Gastroesophageal sphincter (tissue), 3 donors: Measurements from ENCODE around the gene PSME3IP1.

ENCODE experiments used
- EP300 ChIP-seq: sonication (generic); formaldehyde crosslinking; IDR thresholded peaks from one replicate; pipeline ENCODE4 v1.6.1; 2017; ENCODE audit warnings: antibody characterized with exemption, mild to moderate bottlenecking
- POLR2A ChIP-seq, 2 donors: fragments of 450-650 bp; IDR thresholded peaks; one replicate each; pipeline ENCODE4 v1.6.1; 2017; ENCODE audit warnings: antibody characterized with exemption in 2 of 2, mild to moderate bottlenecking in 2 of 2, moderate library complexity in 1 of 2
- TF ChIP-seq, protein P1 (sequence below), 4 experiments: fragments of 200-600 bp in 2 of 4; fragments of 450-650 bp in 2 of 4; sonication (generic) in 1 of 4; IDR thresholded peaks; one replicate each; pipeline ENCODE4 v1.5.1; 2017 to 2019; ENCODE audit warnings: antibody characterized with exemption in 4 of 4, mild to moderate bottlenecking in 2 of 4, moderate library complexity in 2 of 4

DNA sequence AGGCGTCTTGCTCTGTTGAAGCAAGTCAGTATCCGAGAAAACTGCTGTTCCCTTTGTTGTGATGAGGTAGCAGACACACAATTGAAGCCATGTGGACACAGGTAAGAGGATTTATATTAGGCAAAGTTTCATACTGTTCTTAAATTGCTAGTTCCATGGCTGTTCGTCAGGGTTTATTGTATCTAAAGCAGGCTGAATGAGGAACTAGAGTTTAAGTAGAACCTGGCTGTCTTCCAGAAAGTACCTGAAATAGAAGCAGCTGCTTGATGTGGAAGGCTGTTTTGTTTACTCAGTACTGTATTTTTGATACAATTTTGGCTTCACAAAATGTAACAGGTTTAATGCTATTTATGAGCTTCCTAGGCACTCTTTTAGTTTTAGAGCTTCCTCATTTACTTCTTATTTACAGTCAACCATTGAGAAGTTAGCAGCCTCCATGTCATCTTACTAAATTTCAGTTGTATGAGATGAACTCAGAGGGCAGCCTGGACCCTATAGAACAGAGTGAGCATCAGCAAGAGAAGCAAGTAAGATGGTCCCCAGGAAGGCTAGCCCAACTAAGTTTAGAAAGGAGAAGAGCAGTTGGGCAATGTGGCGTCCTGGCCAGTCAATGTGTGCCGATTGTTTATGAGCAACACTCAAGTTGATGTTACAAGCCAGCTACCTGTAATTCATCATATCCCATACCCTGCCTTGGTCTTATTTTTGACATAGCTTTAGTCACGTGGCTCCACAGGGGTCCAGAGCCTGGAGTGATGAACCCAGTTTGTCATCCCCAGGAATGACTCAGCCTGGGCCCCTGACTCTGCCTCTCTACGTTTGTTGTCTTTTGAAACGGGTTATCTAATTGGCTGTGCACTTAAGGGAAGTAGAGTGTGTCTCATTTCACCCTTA, 49.5 kb upstream of the PSME3IP1 start:
- TF ChIP-seq EP300 (no peak), POLR2A (IDR thresholded peaks at IDR 0.05) (no peak)
- TF ChIP-seq, protein P1, sequence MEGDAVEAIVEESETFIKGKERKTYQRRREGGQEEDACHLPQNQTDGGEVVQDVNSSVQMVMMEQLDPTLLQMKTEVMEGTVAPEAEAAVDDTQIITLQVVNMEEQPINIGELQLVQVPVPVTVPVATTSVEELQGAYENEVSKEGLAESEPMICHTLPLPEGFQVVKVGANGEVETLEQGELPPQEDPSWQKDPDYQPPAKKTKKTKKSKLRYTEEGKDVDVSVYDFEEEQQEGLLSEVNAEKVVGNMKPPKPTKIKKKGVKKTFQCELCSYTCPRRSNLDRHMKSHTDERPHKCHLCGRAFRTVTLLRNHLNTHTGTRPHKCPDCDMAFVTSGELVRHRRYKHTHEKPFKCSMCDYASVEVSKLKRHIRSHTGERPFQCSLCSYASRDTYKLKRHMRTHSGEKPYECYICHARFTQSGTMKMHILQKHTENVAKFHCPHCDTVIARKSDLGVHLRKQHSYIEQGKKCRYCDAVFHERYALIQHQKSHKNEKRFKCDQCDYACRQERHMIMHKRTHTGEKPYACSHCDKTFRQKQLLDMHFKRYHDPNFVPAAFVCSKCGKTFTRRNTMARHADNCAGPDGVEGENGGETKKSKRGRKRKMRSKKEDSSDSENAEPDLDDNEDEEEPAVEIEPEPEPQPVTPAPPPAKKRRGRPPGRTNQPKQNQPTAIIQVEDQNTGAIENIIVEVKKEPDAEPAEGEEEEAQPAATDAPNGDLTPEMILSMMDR (IDR thresholded peaks at IDR 0.05), result no peak
